Esophagus muscularis mucosa (tissue), 4 donors: ENCODE results near the gene ANO8. TPM values are rescaled to one million over a fixed set of nuclear protein-coding genes. Genes with fewer than 3 reads are reported as not detected.

ENCODE experiments used
- DNase-seq: peaks from one replicate; pipeline ENCODE4 v3.0.0-alpha.2; 2017; ENCODE audit errors: extremely low spot score
- H3K27ac ChIP-seq, 4 donors: fragments of 200-600 bp; sonication (generic); replicated peaks in 1 of 4; 1 replicate in 3 of 4; 2 replicates in 1 of 4; pipeline ENCODE4 v1.5.1; 2016 to 2019; ENCODE audit warnings: mild to moderate bottlenecking in 1 of 4
- H3K27me3 ChIP-seq, 4 donors: fragments of 200-600 bp; sonication (generic); one replicate each; pipeline versions ENCODE4 v1.5.1 to v1.6.0; 2016 to 2019
- H3K36me3 ChIP-seq, 4 donors: fragments of 200-600 bp; sonication (generic); one replicate each; pipeline ENCODE4 v1.5.1; 2016 to 2019
- H3K4me1 ChIP-seq, 4 donors: fragments of 200-600 bp; sonication (generic); one replicate each; pipeline ENCODE4 v1.5.1; 2016 to 2019
- H3K4me3 ChIP-seq, 4 donors: fragments of 200-600 bp; sonication (generic); 1 replicate in 2 of 4; 2 replicates in 2 of 4; pipeline ENCODE4 v1.5.1; 2016 to 2019; ENCODE audit warnings: mild to moderate bottlenecking in 4 of 4, moderate library complexity in 1 of 4
- H3K9me3 ChIP-seq, 4 donors: fragments of 200-600 bp; sonication (generic); 1 replicate in 3 of 4; 2 replicates in 1 of 4; pipeline ENCODE4 v1.5.1; 2016 to 2019
- CTCF ChIP-seq, 3 experiments: fragments of 200-600 bp in 2 of 3; fragments of 450-650 bp in 1 of 3; sonication (generic) in 2 of 3; IDR thresholded peaks; one replicate each; pipeline ENCODE4 v1.5.1; 2017 to 2019; ENCODE audit warnings: antibody characterized with exemption in 3 of 3, mild to moderate bottlenecking in 2 of 3, moderate library complexity in 1 of 3
- EP300 ChIP-seq: sonication (generic); formaldehyde crosslinking; IDR thresholded peaks from one replicate; pipeline ENCODE4 v1.6.1; 2017; ENCODE audit warnings: antibody characterized with exemption
- POLR2A ChIP-seq: fragments of 450-650 bp; IDR thresholded peaks from one replicate; pipeline ENCODE4 v1.6.1; 2017; ENCODE audit warnings: antibody characterized with exemption, moderate library complexity, mild to moderate bottlenecking, low read depth
- POLR2AphosphoS5 ChIP-seq, 2 donors: sonication (generic); formaldehyde crosslinking; IDR thresholded peaks; one replicate each; pipeline ENCODE4 v1.6.1; 2017; ENCODE audit warnings: antibody characterized with exemption in 2 of 2
- WGBS: methylation state at CpG from one replicate; pipeline ENCODE4 v1.1.5; 2018; 5-methylcytosine and 5-hydroxymethylcytosine counted together
- intact Hi-C: fragments of 100-400 bp; cut with DNase I; formaldehyde crosslinking; loops from one replicate; pipeline ENCODE4 v1.15.1; 2023
- total RNA-seq, 4 donors: library from RNA; depleted of rRNA; stranded (reverse); fragments of >200 nt; gene quantifications; one replicate each; pipeline versions ENCODE4 v1.1.0 to v1.2.1, GENCODE V29; 2016

Gene ANO8
- total RNA-seq, 4 donors from 2014 or later: 2.9 to 7.4 (median 4.0) TPM

DNA sequence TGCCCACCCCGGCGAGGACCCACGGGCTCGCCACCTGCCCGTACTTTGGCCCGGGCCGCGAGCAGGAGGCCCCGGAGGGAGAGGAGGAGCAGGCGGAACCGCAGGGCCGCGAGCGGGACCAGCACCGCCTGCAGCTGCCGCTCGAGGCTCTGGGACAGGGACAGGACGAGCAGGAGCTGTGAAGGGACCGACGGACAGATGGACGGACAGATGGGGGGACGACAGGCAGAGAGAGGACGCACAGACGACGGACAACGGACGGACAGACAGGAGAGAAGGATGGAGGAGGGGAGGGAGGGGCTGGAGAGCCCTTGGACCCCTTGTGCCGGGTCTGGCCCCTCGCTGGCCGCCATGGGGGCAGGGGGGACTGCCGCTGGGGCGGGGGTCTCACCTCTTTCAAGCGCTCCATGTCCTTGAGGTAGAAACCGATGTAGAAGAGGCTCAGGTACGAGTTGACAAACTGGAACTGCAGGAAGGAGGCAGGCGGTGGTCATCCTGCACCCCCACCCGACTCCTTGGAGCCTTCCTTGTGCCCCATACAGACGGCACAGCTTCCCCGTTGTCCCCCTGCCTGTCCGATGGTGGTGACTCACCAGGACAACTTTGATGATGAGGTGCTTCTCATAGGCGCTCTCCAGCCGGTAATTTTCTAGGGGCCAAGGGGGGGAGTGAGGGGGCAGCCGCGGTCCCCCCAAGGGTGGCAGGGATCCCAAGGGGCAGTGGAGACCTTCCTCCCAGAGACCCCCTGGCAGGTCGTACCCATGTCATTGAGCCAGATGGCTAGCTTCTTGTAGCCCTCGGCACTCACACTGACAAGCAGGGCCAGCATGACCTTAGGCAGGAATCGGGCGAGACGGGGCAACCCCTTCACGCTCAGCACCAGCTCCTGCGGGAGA is 5.0 kb downstream of the ANO8 start:
- H3K27me3 ChIP-seq: peaks cover 0 to 43% (median 2%) of the 10 kb centered on the region in 4 donors
- H3K27ac ChIP-seq: no peak overlapping the region
- 75% methylated on average over 41 of the region's 51 CpGs for WGBS
- H3K36me3 ChIP-seq: peaks cover 0 to 32% (median 16%) of the 10 kb centered on the region in 4 donors
- no peak for DNase-seq
- H3K4me1 ChIP-seq: peaks cover 11 to 70% (median 62%) of the 10 kb centered on the region in 4 donors
- no peaks in the 10 kb centered on the region for H3K9me3 ChIP-seq
- TF ChIP-seq POLR2A (no peak), POLR2AphosphoS5 (IDR thresholded peaks at IDR 0.05) (no peak), EP300 (no peak), CTCF (IDR thresholded peaks at IDR 0.05) (no peak)
- peak overlapping the region in 2 of 4 donors; percentile 52 to 53 for H3K4me3 ChIP-seq
- intact Hi-C loops: no loop called here

GRCh38 chr19:17328517-17329365 is 5.9 kb downstream of the ANO8 start:
- WGBS: 37% methylated on average over 30 of the region's 94 CpGs
- TF ChIP-seq EP300 (no peak), POLR2A (no peak), POLR2AphosphoS5 (IDR thresholded peaks at IDR 0.05) (no peak), CTCF (IDR thresholded peaks at IDR 0.05) (no peak)
- peak overlapping the region; percentile 41 to 61 (median 48) for H3K27ac ChIP-seq
- intact Hi-C loops: no loop called here
- peaks cover 0 to 35% (median 18%) of the 10 kb centered on the region in 4 donors for H3K36me3 ChIP-seq
- no peak for DNase-seq
- H3K4me1 ChIP-seq: peaks cover 9 to 70% (median 62%) of the 10 kb centered on the region in 4 donors
- no peaks in the 10 kb centered on the region for H3K9me3 ChIP-seq
- H3K4me3 ChIP-seq: peak overlapping the region; percentile 42 to 53 (median 52)
- H3K27me3 ChIP-seq: peaks cover 0 to 43% (median 2%) of the 10 kb centered on the region in 4 donors

DNA sequence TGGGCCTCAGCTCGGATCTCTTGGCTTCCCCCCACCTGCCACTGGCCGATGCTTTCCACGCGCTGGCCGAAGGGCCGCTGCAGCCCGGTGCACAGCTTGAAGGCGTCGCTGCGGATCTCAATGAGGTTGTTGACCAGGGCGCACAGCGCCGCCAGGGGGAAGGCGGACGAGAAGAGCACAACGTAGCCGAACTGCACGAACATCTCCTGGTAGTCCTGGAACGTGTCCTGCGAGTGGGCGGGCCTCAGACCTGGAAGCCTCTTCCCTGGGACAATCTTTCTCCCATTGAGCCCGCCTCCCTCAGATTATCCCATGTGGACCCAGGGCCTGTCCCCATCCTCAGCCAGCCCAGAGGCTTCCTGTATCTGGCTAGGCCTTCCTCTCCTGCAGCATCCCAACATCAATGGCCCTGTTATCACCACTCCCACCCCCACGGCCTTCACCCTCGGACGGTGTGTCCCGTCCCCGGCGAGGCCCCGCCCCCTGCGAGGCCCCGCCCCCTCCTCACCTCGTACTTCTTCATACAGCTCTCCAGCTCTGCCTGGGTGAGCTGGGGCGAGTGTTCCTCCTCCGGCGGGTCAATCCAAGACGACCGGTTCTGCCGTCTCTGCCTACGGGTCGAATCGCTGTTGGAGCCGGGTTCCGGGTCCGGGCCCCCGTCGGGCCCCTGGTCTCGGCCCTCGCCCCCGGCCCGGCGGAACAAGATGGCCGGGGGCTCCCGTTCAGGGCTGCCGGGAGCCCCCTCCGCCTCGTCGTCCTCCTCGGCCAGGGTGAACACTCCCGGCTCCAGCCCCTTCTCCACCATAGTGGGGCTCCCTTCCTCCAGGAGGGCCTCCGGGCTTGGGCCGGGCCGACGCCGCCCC is 6.8 kb downstream of the ANO8 start:
- peaks cover 0 to 35% (median 18%) of the 10 kb centered on the region in 4 donors for H3K36me3 ChIP-seq
- H3K4me3 ChIP-seq: peak overlapping the region; percentile 42 to 53 (median 52)
- WGBS: 25% methylated on average over 35 of the region's 64 CpGs
- H3K27ac ChIP-seq: peak overlapping the region; percentile 41 to 61 (median 48)
- TF ChIP-seq POLR2A (no peak), POLR2AphosphoS5 (IDR thresholded peaks at IDR 0.05) (peak in 1 of 2 donors; percentile 7), CTCF (IDR thresholded peaks at IDR 0.05) (peak; percentile 32 to 49 (median 35))
- intact Hi-C loops: no loop called here
- no peaks in the 10 kb centered on the region for H3K9me3 ChIP-seq
- no peak for DNase-seq
- peaks cover 0 to 41% (median 2%) of the 10 kb centered on the region in 4 donors for H3K27me3 ChIP-seq
- peaks cover 6 to 69% (median 60%) of the 10 kb centered on the region in 4 donors for H3K4me1 ChIP-seq

GRCh38 chr19:17327068-17327653 is 7.5 kb downstream of the ANO8 start:
- peaks cover 6 to 68% (median 59%) of the 10 kb centered on the region in 4 donors for H3K4me1 ChIP-seq
- intact Hi-C loops: no loop called here
- WGBS: 95% methylated on average over 3 of the region's 27 CpGs
- no peaks in the 10 kb centered on the region for H3K9me3 ChIP-seq
- no peak for DNase-seq
- H3K27me3 ChIP-seq: peaks cover 0 to 34% (median 2%) of the 10 kb centered on the region in 4 donors
- no peak overlapping the region for H3K27ac ChIP-seq
- TF ChIP-seq POLR2A (no peak), POLR2AphosphoS5 (IDR thresholded peaks at IDR 0.05) (no peak), EP300 (no peak), CTCF (IDR thresholded peaks at IDR 0.05) (no peak)
- H3K4me3 ChIP-seq: no peak overlapping the region
- peaks cover 0 to 38% (median 19%) of the 10 kb centered on the region in 4 donors for H3K36me3 ChIP-seq
